K562 (cell line): ENCODE data around the gene EIF1. TPM values are rescaled to one million over a fixed set of nuclear protein-coding genes. Genes with fewer than 3 reads are reported as not detected.
A peak's percentile ranks its signal among the peaks of the same experiment; 100 is the strongest.

Source experiments
- ATAC-seq: fragments of 200-7000 bp; cut with Tn5 transposase; 3 replicates; pipeline ENCODE4 v1.9.1; 2020; ENCODE audit warnings: moderate library complexity
- BruUV-seq: library from RNA; stranded (reverse); fragments of 400-500 nt; replicated peaks from 2 replicates; lab custom pipeline; 2021; lab: Mats Ljungman, UMichigan
- CTCF ChIA-PET: fragments of 300-600 bp; formaldehyde crosslinking; extraction: SDS; loops from one replicate; lab custom pipeline; 2021; ENCODE audit warnings: low intra/inter-chr PET ratio; lab: Yijun Ruan, JAX
- POLR2A ChIA-PET: fragments of 300-600, 350-650 bp; sonication (Branson Sonifier 250); formaldehyde crosslinking; extraction: SDS; loops from one replicate; lab custom pipeline; 2021; ENCODE audit warnings: antibody characterized with exemption, inconsistent platforms; lab: Yijun Ruan, JAX
- DNase-seq, 4 experiments: peaks; one replicate each; pipeline versions ENCODE4 v3.0.0 to v3.0.0-alpha.2; 2011 to 2018; ENCODE audit warnings: low spot score in 3 of 4, mixed read lengths in 3 of 4; ENCODE audit errors: extremely low read depth in 1 of 4
- FAIRE-seq: peaks from 2 replicates; lab custom pipeline; 2011; peaks lifted over from hg19 to GRCh38; lab: Jason Lieb, UNC
- H2AFZ ChIP-seq: 2 replicates; pipeline ENCODE4 v1.6.0; 2011; ENCODE audit warnings: low read depth, low read length, control low read depth, inconsistent platforms
- H3K27ac ChIP-seq: fragments of 200-600 bp; 3 replicates; pipeline ENCODE4 v1.8.0; 2011; ENCODE audit warnings: low read depth, mild to moderate bottlenecking, control low read depth, inconsistent platforms, low read length, moderate library complexity, mixed read lengths; ENCODE audit errors: extremely low read depth
- H3K27me3 ChIP-seq, 2 experiments: fragments of 300-600 bp in 1 of 2; 2 replicates in 1 of 2; 3 replicates in 1 of 2; pipeline versions ENCODE4 v1.6.0 to v1.8.0; 2011; ENCODE audit warnings: inconsistent platforms in 2 of 2, low read length in 2 of 2, mild to moderate bottlenecking in 1 of 2, mixed read lengths in 1 of 2, moderate library complexity in 1 of 2; ENCODE audit not compliant: control insufficient read depth in 2 of 2, insufficient read depth in 2 of 2
- H3K36me3 ChIP-seq: fragments of 300-600 bp; 3 replicates; pipeline ENCODE4 v1.8.0; 2011; ENCODE audit warnings: mild to moderate bottlenecking, low read length, inconsistent platforms; ENCODE audit not compliant: control insufficient read depth, insufficient read depth
- H3K4me1 ChIP-seq, 2 experiments: fragments of 200-600 bp in 1 of 2; replicated peaks in 1 of 2; 2 replicates in 1 of 2; 3 replicates in 1 of 2; pipeline versions ENCODE4 v1.5.1 to v1.8.0; 2011; ENCODE audit warnings: inconsistent platforms in 2 of 2, low read length in 2 of 2, mild to moderate bottlenecking in 1 of 2, mixed read lengths in 1 of 2, moderate library complexity in 1 of 2; ENCODE audit not compliant: control insufficient read depth in 2 of 2, insufficient read depth in 2 of 2
- H3K4me2 ChIP-seq: 2 replicates; pipeline ENCODE4 v1.6.1; 2011; ENCODE audit warnings: low read length, control low read depth, inconsistent platforms, mixed read lengths; ENCODE audit not compliant: insufficient read depth
- H3K4me3 ChIP-seq: fragments of 200-600 bp; sonication (generic), shearing (Covaris generic); 2 replicates; pipeline ENCODE4 v1.5.1; 2016; ENCODE audit warnings: control low read depth, inconsistent platforms
- H3K79me2 ChIP-seq: fragments of 200-600 bp; 3 replicates; pipeline ENCODE4 v1.8.0; 2011; ENCODE audit warnings: low read length, inconsistent platforms; ENCODE audit not compliant: control insufficient read depth, insufficient read depth
- H3K9ac ChIP-seq, 2 experiments: 2 replicates each; pipeline versions ENCODE4 v1.6.0 to v1.6.1; 2011; ENCODE audit warnings: low read depth in 2 of 2, low read length in 2 of 2, control low read depth in 1 of 2, inconsistent platforms in 1 of 2, mild to moderate bottlenecking in 1 of 2, mixed read lengths in 1 of 2; ENCODE audit not compliant: insufficient read depth in 1 of 2
- H3K9me1 ChIP-seq: one replicate; pipeline ENCODE4 v1.6.0; 2011; ENCODE audit warnings: inconsistent platforms, mild to moderate bottlenecking, low read length, moderate library complexity; ENCODE audit not compliant: control insufficient read depth, insufficient read depth
- H3K9me3 ChIP-seq: replicated peaks from 2 replicates; pipeline ENCODE4 v1.5.1; 2011; ENCODE audit warnings: low read depth, low read length, inconsistent platforms; ENCODE audit not compliant: control insufficient read depth, insufficient read depth
- H4K20me1 ChIP-seq: replicated peaks from 2 replicates; pipeline ENCODE4 v1.6.1; 2011; ENCODE audit warnings: low read length, inconsistent platforms, mixed read lengths; ENCODE audit not compliant: control insufficient read depth, insufficient read depth
- ZFX ChIP-seq: sonication (generic); formaldehyde crosslinking; IDR thresholded peaks from 2 replicates; pipeline ENCODE4 v1.8.0; 2022; ENCODE audit warnings: mild to moderate bottlenecking, missing genetic modification reagents, moderate library complexity
- ZNF639 ChIP-seq, 2 experiments: fragments of 200-800 bp in 1 of 2; sonication (Bioruptor generic) in 1 of 2; sonication (generic) in 1 of 2; formaldehyde crosslinking in 1 of 2; IDR thresholded peaks in 1 of 2; conservative IDR thresholded peaks in 1 of 2; 2 replicates each; pipeline versions ENCODE4 v1.5.0 to v1.6.1; 2016 to 2020; ENCODE audit warnings: missing compliant biosample characterization in 1 of 2, missing genetic modification characterization in 1 of 2, missing genetic modification reagents in 1 of 2
- WGBS: fragments of 100-300 bp; shearing (Covaris generic); methylation state at CpG from one replicate; pipeline ENCODE4 v1.1.6; 2016; ENCODE audit warnings: low coverage, mixed read lengths; ENCODE audit not compliant: insufficient coverage; ENCODE audit errors: missing lambda C conversion rate; 5-methylcytosine and 5-hydroxymethylcytosine counted together
- in situ Hi-C: fragments of 300-500 bp; cut with MboI; formaldehyde crosslinking; loops from 4 replicates; pipeline ENCODE4 v1.15.0; 2018; ENCODE audit warnings: inconsistent platforms, mixed read lengths
- intact Hi-C: fragments of 100-400 bp; cut with micrococcal nuclease; formaldehyde crosslinking; loops from 2 replicates; pipeline ENCODE4 v1.14.2; 2022
- polyA plus RNA-seq, 8 experiments: library from polyadenylated mRNA; depleted of rRNA in 4 of 8; stranded (reverse) in 5 of 8; unstranded in 3 of 8; fragments of >200 nt; fragmentation: Nextera tagmentation in 2 of 8; fragmentation: Illumina TruSeq in 1 of 8; extraction: Ambion mirVana in 2 of 8; extraction: Trizol in 1 of 8; gene quantifications; 2 replicates each; pipeline versions ENCODE4 v1.2.1 to v1.2.3, GENCODE V29; 2011 to 2014; ENCODE audit warnings: inconsistent platforms in 1 of 8, missing spikeins in 1 of 8
- total RNA-seq, 7 experiments: library from RNA; depleted of rRNA in 6 of 7; stranded (reverse); fragments of >200 nt in 6 of 7; fragmentation: Illumina TruSeq in 2 of 7; extraction: Trizol in 2 of 7; gene quantifications; 2 replicates each; pipeline versions ENCODE4 v1.2.1 to v1.2.3, GENCODE V29; 2011 to 2021; ENCODE audit warnings: low replicate concordance in 1 of 7

Gene EIF1
- total and polyA plus RNA-seq, 9 of the 15 experiments (the other 6 are each of a cell fraction or from before 2014, with no cell fraction given), result 67.0 to 1,204 (median 320) TPM

GRCh38 chr17:41647038-41647813, 41.5 kb upstream of the EIF1 start:
- FAIRE-seq (no peak), DNase-seq (no peak), ATAC-seq (no peak)
- Histone ChIP-seq H3K9ac (no peak overlapping the region; a peak in 1 of 4 replicates), H3K9me1 (no peaks in the 10 kb centered on the region), H2AFZ (peak overlapping the region; percentile 89), H3K36me3 (no peaks in the 10 kb centered on the region), H3K4me3 (no peak overlapping the region), H3K27me3 (peaks cover 0 to 7% of the 10 kb centered on the region in 2 experiments; a peak in 1 of 5 replicates), H3K79me2 (no peaks in the 10 kb centered on the region), H3K9me3 (no peaks in the 10 kb centered on the region), H3K4me2 (peak overlapping the region; percentile 80; the same call in 1 of the 2 replicates), H3K4me1 (peaks cover 20 to 31% of the 10 kb centered on the region in 2 experiments; a peak in 4 of 5 replicates), H3K27ac (no peak overlapping the region), H4K20me1 (no peaks in the 10 kb centered on the region)
- TF ChIP-seq ZNF639 (CRISPR knock-in tag; conservative IDR thresholded peaks at IDR 0.05 in 1 of 2, IDR thresholded peaks at IDR 0.05 in 1 of 2) (no peak), ZFX (CRISPR knock-in tag) (0 out of 2 replicates have a peak, but pooled peaks have one; percentile 24)
- WGBS, result 49% methylated on average over 13 of the region's 15 CpGs
- ChIA-PET CTCF (interaction anchor here (0.5 to 4.8 kb wide), 10 partner anchors 14 to 1027 kb away, joined by 3 to 87 read pairs (median 11); no protein-coding TSS in a partner anchor), POLR2A (no interaction called here)
- intact Hi-C loops, result loop anchor here (5.0 kb wide), 1 partner anchor 740 kb away; no protein-coding TSS in a partner anchor
- in situ Hi-C loops, result no loop called here
- BruUV-seq, result no TSS peak
